SK-N-SH (cell line): ENCODE data around the gene ARHGAP6.

Source experiments
- CHD2 ChIP-seq: fragments of 150-350 bp; IDR thresholded peaks from 2 replicates; pipeline ENCODE4 v1.6.1; 2018; ENCODE audit warnings: low read length; ENCODE audit not compliant: partially characterized antibody
- CTCF ChIP-seq: fragments of 200-600 bp; sonication (generic); IDR thresholded peaks from 2 replicates; pipeline ENCODE4 v1.6.1; 2017; ENCODE audit warnings: antibody characterized with exemption, mild to moderate bottlenecking, moderate library complexity
- POLR2AphosphoS5 ChIP-seq: IDR thresholded peaks from 2 replicates; pipeline ENCODE4 v1.6.1; 2012; ENCODE audit warnings: low read depth, low read length
- REST ChIP-seq: IDR thresholded peaks from 2 replicates; pipeline ENCODE4 v1.6.1; 2012; ENCODE audit warnings: mild to moderate bottlenecking, low read depth, low read length, moderate library complexity
- USF1 ChIP-seq: IDR thresholded peaks from 2 replicates; pipeline ENCODE4 v1.4.0; 2012; ENCODE audit warnings: low read depth, borderline replicate concordance

- TF ChIP-seq CTCF = no peak
- no peak for TF ChIP-seq POLR2AphosphoS5
- no peak for TF ChIP-seq REST
- TF ChIP-seq CHD2 = no peak
- TF ChIP-seq USF1 = no peak
Measured at GRCh38 chrX:11309220-11309619, 356.5 kb downstream of the ARHGAP6 start.
